ENCODE measurements around the gene GLI3.

GLI3 gene

DNA sequence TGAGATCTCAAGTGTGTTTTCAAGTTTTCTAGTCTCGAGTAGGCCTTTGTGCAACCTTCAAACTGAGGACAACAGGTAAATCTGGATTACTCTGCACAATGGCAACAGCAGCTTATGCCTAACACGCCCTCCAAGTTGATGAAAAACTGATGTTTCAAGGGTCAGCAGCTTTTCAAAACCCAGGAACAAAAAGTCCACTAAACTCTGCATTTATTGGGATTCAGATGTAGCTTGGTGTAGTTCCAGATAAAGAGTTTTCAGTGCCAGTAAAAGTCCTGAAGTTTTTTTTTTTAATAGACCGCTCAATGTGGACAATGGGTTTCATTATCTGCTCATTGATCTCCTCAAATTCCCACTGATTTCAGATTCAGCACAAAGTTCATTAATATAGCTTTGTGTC lies 259.3 kb downstream of the GLI3 start:
- ChIA-PET POLR2A (no interaction called here), CTCF (interaction anchor here (0.8 to 8.2 kb wide), 13 partner anchors 10 to 1862 kb away, joined by 3 to 34 read pairs (median 3); no protein-coding TSS in a partner anchor)
- no peak for DNase-seq (ENCODE audit: extremely low spot score)
- TF ChIP-seq, protein P1, sequence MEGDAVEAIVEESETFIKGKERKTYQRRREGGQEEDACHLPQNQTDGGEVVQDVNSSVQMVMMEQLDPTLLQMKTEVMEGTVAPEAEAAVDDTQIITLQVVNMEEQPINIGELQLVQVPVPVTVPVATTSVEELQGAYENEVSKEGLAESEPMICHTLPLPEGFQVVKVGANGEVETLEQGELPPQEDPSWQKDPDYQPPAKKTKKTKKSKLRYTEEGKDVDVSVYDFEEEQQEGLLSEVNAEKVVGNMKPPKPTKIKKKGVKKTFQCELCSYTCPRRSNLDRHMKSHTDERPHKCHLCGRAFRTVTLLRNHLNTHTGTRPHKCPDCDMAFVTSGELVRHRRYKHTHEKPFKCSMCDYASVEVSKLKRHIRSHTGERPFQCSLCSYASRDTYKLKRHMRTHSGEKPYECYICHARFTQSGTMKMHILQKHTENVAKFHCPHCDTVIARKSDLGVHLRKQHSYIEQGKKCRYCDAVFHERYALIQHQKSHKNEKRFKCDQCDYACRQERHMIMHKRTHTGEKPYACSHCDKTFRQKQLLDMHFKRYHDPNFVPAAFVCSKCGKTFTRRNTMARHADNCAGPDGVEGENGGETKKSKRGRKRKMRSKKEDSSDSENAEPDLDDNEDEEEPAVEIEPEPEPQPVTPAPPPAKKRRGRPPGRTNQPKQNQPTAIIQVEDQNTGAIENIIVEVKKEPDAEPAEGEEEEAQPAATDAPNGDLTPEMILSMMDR (IDR thresholded peaks at IDR 0.05; ENCODE audit: control extremely low read depth, extremely low read depth, low read depth, missing control alignments), result no peak

DNA sequence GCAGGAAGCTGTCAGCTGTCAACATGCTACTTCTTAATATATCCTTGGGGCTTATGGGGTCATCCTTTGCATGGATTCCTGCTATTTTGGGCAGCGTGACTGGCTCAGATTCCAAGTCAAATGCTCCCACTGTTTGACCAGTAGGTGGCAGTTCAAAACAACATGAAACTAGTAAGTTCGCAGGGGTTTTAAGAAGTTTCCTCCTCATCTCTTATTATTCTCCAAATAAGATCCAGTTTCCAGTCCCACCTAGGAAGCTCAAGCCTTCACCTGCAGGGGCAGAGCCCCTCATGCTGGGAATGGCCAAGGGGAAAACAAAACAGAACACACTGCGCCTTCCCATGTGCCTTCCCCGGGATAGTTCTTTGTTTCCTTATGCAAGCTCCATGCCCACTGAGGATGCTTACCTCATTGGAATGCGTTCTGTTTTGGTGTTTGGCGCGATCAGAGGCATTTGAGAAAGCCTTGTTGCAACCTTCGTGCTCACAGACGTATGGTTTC lies 259.8 kb downstream of the GLI3 start:
- ChIA-PET POLR2A (no interaction called here), CTCF (interaction anchor here (0.8 to 8.2 kb wide), 14 partner anchors 10 to 1862 kb away, joined by 3 to 34 read pairs (median 3); no protein-coding TSS in a partner anchor)
- no peak for DNase-seq (ENCODE audit: extremely low spot score)
- TF ChIP-seq, protein P1 (IDR thresholded peaks at IDR 0.05; ENCODE audit: control extremely low read depth, extremely low read depth, low read depth, missing control alignments), result peak; percentile 49

DNA sequence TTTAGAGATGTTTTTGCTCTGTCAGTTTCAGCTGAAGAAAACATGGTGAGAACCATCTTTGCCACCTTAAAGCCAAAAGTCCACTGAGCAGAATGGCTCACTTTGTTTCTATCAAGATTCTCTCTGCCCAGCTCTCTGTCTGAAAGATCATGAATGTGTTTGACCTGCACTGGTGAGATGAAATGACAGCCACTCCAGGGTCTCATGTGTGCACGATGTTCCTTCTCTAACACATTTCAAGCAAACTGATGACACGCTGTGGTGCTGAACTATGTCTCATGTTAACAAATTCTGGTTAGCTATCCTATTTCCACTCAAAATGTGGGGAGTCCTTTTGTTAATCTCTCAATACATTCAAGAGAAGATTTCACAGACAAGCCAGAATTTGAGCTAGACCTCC lies 260.6 kb downstream of the GLI3 start:
- no peak for DNase-seq (ENCODE audit: extremely low spot score)
- ChIA-PET CTCF (interaction anchor here (0.9 to 8.2 kb wide), 6 partner anchors 9 to 900 kb away, joined by 3 to 34 read pairs (median 10); no protein-coding TSS in a partner anchor), POLR2A (no interaction called here)
- TF ChIP-seq, protein P1 (IDR thresholded peaks at IDR 0.05; ENCODE audit: control extremely low read depth, extremely low read depth, low read depth, missing control alignments), result no peak

DNA sequence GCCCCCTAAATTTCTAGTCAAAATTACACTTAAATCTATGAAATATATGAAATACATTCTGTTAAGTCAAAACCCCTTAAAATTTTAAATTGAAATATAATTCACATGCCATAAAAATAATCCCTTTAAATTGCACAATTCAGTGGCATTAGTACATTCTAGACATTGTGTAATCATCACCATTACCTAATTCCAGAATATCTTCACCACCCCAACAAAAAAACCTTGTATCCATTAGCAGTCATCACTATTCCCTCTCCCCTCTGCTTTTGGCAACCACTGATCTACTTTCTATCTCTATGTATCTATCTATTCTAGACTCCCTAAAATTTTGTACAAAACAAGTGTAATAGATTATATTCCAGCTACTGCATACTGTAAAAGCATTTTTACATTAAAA lies 261.2 kb downstream of the GLI3 start:
- ChIA-PET POLR2A (no interaction called here), CTCF (interaction anchor here (1.1 to 8.2 kb wide), 7 partner anchors 9 to 901 kb away, joined by 3 to 34 read pairs (median 7); no protein-coding TSS in a partner anchor)
- DNase-seq (ENCODE audit: extremely low spot score), result no peak
- TF ChIP-seq, protein P1 (IDR thresholded peaks at IDR 0.05; ENCODE audit: control extremely low read depth, extremely low read depth, low read depth, missing control alignments), result no peak

DNA sequence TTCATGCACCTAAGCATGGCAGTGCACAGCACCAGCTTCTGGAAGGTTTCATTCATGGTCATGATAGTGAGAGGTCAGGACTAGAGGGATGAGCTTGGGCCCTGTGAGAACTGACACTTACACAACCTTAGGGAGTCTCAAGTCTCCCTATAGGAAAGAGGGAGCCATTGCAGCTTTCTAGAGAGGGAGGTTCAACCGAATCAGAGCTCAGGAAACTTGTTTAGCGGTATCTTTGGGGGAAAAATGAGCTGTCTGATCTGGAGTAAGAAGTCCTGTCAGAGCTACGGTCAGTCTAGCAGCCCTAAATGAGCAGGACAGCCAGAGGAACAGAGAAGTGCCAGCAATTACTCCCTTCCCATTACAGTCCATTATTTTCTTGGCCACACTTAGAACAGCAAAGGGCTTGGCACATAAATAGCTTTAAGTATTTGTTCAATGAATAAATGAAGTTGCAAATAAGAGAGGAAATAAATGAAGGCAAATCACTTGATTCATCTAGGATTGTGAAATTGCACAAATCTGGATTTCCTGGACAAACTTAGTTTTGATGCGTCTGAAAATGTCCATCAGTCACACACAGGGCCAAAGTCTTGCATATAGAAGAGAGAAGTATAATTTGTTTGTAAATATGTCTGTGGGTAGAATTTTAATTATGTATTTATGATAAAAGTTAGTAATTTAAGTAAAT lies 262.0 kb downstream of the GLI3 start:
- DNase-seq (ENCODE audit: extremely low spot score), result no peak
- TF ChIP-seq, protein P1 (IDR thresholded peaks at IDR 0.05; ENCODE audit: control extremely low read depth, extremely low read depth, low read depth, missing control alignments), result no peak
- POLR2A ChIA-PET, result no interaction called here
- CTCF ChIA-PET, result interaction anchor here (0.9 to 8.2 kb wide), 5 partner anchors 10 to 902 kb away, joined by 3 to 34 read pairs (median 7); no protein-coding TSS in a partner anchor

DNA sequence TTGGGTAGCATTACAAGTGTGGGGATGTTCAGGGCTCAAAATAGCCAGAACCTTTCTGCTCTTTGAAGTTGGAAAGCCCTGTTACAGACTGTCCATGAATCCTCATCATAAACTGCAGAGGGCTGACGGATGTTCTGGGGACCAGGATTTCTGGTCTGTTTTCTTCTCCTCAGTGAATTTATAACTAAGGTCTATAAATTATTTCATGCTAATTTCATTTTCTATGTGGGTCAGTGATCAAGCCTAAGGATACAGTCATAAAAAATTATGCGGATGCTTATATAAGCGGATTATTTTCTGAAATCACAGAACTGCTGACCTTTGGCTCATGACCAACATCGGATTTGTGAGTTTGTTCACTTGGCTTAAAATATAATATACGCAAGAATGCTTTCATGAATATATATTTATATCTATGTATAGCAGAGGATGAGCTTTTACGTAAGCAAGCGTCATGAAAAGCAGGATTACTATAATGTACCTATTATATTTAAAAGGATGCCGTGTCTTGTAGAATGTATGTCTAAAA lies 263.7 kb downstream of the GLI3 start:
- ChIA-PET CTCF (interaction anchor here (8.2 kb wide), 1 partner anchor 904 kb away, joined by 34 read pairs; no protein-coding TSS in a partner anchor), POLR2A (no interaction called here)
- TF ChIP-seq, protein P1 (IDR thresholded peaks at IDR 0.05; ENCODE audit: control extremely low read depth, extremely low read depth, low read depth, missing control alignments), result no peak
- no peak for DNase-seq (ENCODE audit: extremely low spot score)

Data from GM10248 (cell line).